HPDE6-E6E7 (cell line): ENCODE data around the gene CD300LF.
A peak's percentile ranks its signal among the peaks of the same experiment; 100 is the strongest.

Source experiments
- DNase-seq: peaks from one replicate; pipeline ENCODE4 v3.0.0; 2011; ENCODE audit warnings: missing footprints; ENCODE audit errors: extremely low spot score

The CD300LF gene

GRCh38 chr17:74712756-74713155, at the start of gene CD300LF:
TSS of gene CD300LF (minus strand) at chr17:74712923. CDS start at chr17:74712866, 57 bp downstream.
- DNase-seq, result no peak

DNA sequence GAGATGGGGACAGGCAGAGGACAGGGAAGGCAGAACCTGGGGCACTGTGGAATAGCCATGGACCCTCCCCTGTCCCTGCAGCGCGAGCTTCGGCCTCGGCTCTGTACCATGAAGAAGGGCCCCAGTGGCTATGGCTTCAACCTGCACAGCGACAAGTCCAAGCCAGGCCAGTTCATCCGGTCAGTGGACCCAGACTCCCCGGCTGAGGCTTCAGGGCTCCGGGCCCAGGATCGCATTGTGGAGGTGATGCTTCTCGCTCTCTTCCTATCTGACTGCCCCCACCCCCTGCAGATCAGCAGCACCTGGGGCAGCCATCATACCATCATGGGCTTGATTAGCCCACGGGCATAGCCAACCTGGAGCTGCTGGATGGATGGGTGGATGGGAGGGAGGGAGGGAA, 49.2 kb upstream of the CD300LF start:
- no peak for DNase-seq

GRCh38 chr17:74761419-74761818, 48.7 kb upstream of the CD300LF start:
- DNase-seq, result no peak

GRCh38 chr17:74760404-74761105, 47.8 kb upstream of the CD300LF start:
- peak; percentile 80 for DNase-seq

GRCh38 chr17:74759941-74760340, 47.2 kb upstream of the CD300LF start:
- DNase-seq, result peak; percentile 87

DNA sequence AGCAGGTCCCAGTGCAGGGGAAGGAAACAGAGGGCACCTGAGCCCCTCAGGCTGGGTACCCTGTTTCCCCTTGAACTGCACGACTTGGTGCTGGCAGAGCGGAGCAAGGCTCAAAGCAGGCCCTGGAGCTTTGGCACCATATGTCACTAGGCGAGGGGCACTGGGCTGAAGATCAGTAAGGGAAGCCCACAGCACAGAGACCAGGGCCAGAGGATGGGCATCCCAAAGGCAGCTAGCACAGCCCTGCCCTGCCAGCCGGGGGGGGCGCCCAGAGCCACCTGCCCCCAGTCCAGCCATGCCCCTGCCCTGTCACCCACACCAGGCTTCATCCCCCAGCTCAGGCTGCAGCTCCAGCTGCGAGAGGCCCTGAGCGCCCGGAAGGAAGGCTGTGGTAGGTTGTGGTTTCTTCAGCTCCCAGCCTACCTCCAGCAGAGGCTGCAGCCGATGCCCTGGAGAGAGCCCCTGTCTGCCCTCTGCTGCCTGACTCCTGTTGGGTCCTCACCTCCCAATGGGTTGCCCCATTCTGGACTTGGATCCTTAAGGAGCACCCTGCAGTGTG, 46.6 kb upstream of the CD300LF start:
- DNase-seq, result no peak

DNA sequence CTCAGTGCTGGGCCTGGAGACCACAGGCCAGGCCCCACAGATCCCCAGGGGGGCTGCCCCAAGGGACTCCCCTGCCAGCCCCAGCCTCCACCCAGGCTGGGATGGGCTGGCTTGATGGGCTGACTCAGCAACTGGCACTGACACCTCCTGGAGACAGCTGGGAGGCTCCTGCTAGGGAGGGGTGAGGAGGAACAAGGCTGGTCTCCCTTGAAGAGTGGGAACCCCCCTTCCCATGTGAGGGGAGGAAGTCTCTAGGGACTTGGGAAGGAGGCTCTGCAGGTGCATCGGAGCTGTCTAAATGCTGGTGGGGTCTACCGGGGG, 46.1 kb upstream of the CD300LF start:
- DNase-seq, result peak; percentile 88

- peak; percentile 53 for DNase-seq
Observed at GRCh38 chr17:74757931-74758847, 45.5 kb upstream of the CD300LF start.

- peak; percentile 54 for DNase-seq
Observed at GRCh38 chr17:74757502-74757901, 44.8 kb upstream of the CD300LF start.

- DNase-seq, result no peak
Observed at GRCh38 chr17:74756891-74757290, 44.2 kb upstream of the CD300LF start.

GRCh38 chr17:74755533-74755932, 42.8 kb upstream of the CD300LF start:
- DNase-seq, result no peak

DNA sequence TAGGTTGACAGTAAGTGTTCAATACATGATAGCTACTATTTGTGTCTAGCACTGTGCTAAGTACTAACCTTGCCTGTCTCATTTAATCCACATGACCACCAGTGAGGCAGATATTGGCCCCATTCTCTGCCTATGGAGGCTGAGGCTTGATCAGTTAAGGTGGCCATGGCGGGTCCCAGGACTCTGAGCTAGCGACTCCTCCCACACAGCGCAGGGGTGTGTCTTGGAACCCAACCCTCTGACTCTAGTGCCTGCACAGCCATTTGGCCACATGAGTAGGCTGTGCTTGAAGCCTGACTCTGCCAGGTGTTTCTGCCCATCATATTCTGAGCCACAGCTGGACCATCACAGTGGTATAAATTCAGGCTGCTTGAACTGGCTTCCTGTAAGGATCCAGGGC, 42.1 kb upstream of the CD300LF start:
- no peak for DNase-seq

DNA sequence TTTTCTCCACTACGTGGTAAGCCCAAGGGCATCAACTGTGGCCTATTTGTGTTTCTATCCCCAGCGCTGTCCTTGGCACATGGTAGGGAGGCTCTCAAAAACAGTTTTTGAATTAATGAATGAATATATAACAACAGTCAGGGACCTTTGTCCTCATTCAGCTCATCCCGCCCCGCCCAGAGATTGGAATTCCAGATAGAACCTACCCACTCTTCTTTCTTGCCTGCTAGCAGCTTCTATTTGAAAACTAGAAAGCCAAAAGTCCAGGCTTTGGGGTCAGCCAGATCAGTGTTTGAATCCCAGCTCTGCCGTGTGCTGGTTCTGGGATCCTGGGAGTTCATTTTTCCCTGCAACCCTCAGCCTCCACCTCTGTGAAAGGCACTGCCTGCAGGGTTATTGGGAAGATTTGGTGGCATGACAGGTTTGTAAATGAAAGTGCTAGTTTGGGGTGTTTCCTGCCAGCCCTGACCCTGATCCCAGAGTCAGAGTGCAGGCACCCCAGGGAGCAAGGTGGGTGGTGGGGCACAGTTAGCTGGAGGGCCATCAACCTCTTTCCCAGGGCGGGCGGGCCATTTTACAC, 40.2 kb upstream of the CD300LF start:
- DNase-seq, result no peak

DNA sequence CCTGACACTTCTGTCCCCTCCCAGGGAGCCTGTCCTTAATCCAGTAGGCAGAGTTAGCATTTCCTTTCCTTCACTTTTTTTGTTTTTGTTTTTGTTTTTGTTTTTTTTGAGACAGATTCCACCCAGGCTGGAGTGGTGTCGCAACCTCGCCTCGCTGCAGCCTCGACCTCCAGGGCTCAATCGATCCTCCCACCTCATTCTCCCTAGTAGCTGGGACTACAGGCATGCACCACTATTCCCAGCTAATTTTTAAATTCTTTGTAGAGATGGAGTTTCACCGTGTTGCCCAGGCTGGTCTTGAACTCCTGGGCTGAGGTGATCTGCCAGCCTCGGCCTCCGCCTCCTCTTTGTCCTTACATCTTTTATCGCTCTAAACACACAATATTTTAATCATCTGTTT, 39.7 kb upstream of the CD300LF start:
- no peak for DNase-seq

GRCh38 chr17:74750327-74751069, 37.8 kb upstream of the CD300LF start:
- DNase-seq, result no peak

DNA sequence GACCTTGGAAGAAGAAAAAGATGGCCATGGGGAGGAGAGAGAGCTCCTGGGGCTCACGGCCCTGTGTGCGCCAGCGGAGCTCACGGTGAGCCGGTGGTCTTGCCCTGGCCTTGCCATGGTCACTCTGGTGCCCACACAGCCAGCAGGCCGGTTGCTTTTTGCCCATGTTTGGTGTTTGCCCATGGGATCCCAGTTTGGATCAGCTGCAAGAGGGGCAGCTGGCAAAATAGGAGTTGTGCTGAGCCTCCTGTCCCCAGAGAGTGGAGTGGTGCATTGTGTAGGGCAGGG, 37.3 kb upstream of the CD300LF start:
- no peak for DNase-seq

GRCh38 chr17:74749279-74750038, 36.7 kb upstream of the CD300LF start:
- DNase-seq, result no peak

DNA sequence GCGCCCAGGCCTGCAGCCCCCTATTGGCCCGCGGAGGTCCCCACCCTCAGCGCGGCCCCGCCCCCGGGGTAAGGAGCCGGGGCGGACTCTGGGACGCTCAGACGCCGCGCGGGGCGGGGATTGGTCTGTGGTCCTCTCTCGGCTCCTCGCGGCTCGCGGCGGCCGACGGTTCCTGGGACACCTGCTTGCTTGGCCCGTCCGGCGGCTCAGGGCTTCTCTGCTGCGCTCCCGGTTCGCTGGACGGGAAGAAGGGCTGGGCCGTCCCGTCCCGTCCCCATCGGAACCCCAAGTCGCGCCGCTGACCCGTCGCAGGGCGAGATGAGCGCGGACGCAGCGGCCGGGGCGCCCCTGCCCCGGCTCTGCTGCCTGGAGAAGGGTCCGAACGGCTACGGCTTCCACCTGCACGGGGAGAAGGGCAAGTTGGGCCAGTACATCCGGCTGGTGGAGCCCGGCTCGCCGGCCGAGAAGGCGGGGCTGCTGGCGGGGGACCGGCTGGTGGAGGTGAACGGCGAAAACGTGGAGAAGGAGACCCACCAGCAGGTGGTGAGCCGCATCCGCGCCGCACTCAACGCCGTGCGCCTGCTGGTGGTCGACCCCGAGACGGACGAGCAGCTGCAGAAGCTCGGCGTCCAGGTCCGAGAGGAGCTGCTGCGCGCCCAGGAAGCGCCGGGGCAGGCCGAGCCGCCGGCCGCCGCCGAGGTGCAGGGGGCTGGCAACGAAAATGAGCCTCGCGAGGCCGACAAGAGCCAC, 36.0 kb upstream of the CD300LF start, which contains the start of gene NHERF1:
Gene NHERF1, plus strand, starts transcription at position 100 of the 750 bp plus-strand sequence. Its CDS starts 219 bp downstream, at position 319.
- DNase-seq, result peak; percentile 94

DNA sequence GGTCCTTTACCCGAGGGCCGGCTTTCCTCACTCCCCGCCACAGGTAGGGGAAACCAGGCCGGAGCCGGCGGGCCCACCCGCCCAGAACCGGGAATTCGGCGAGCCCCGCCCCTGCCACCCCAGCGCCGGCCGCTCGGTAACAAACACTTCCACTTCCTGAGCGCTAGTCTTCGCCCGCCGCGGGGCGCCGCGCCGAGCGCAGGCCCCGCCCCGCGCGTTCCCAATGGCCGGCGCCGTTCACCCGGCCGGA, 35.5 kb upstream of the CD300LF start:
- DNase-seq, result no peak

- no peak for DNase-seq
Observed at GRCh38 chr17:74746922-74747321, 34.2 kb upstream of the CD300LF start.

DNA sequence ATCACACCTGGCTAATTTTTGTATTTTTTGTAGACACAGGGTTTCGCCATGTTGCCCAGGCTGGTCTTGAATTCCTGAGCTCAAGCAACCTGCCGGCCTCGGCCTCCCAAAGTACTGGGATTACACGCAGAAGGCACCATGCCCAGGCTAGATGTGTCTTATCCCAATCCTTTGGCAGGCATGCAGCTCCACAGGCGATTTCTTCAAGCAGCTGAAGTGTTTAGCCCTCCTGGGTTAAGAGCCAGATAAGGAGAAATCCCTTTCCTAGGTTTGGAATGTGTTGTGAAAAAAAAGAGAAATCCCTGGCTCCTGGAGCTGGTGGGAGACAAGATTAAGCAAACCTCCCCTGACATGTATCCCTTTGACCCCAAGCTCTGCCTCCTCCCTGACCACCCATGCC, 33.7 kb upstream of the CD300LF start:
- no peak for DNase-seq
